GM21528 (cell line): Measurements from ENCODE around the gene SPECC1L.

Source experiments
- ATAC-seq: cut with Tn5 transposase; IDR thresholded peaks from one replicate; pipeline ENCODE4 v1.9.1; 2021; ENCODE audit warnings: mild to moderate bottlenecking, moderate library complexity; ENCODE audit not compliant: unreplicated experiment, low FRiP score

SPECC1L gene

DNA sequence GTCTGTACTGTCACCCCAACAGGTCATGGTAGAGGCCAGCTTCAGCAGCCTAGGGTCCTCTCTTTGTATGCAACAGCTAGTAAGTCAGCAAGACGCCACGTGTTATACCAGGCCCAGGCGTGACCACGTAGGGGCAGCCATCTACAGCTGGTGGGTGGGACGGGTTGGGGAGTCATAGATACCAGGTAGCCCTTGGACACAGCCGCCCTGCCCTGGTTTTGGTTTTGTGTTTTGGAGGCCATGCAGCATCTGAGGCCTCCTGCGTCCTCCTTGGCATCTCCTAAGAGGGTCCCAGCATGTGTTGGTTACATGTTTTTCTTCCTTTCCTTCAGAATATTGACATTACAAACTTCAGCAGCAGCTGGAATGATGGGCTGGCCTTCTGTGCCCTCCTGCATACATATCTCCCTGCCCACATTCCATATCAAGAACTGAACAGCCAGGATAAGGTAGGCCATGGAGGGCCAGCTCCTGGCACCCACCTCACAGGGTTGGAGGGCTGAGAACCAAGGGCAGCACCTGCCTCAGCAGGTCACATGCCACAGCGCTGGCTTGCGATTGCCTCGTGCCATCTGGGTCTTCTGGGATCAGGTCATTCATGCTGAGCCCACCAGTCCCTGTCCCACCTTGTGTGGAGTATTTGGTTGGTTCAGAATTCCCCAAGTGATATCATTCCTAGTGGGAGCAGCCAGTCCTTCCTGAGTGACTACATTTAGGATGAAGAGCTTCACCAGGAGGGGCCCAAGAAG is 140.8 kb downstream of the SPECC1L start:
- no peak for ATAC-seq

DNA sequence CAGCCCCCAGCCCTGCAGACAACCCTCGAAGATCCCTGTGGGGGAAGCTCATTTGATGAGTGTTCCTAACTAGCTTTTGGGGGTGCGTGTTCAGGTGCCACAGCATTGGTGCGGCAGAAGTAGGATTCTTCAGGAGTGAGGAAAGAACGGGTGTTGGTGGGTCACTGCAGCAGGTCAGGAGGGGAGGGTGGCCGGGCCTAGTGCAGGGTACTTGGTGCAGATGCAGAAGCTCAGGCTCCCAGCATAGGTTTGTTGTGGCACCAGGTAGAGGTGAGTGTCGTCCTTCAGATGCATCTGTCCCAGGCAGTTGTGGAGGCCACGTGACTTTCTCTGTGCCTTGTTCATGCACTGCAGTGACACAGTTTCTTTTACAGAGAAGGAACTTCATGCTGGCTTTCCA is 141.6 kb downstream of the SPECC1L start:
- no peak for ATAC-seq

DNA sequence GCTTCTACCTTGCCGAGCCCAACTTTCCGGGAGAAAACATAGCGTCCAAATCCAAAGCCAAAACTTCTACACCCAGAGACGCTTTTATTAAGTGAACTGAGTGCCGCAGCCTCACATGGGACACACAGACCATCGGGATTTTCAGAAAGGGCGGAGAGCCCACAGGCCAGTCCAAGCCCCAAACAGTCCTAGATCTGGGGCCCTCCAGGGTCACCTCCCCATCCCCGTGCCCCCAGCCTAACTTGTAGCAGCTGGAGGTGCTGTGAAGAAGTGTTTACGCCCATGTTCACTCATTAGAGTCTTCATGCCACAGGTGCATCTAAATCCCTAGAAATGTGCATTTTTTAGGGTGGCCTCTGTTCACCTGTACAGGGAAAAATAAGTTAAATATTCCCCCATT is 142.6 kb downstream of the SPECC1L start:
- no peak for ATAC-seq

DNA sequence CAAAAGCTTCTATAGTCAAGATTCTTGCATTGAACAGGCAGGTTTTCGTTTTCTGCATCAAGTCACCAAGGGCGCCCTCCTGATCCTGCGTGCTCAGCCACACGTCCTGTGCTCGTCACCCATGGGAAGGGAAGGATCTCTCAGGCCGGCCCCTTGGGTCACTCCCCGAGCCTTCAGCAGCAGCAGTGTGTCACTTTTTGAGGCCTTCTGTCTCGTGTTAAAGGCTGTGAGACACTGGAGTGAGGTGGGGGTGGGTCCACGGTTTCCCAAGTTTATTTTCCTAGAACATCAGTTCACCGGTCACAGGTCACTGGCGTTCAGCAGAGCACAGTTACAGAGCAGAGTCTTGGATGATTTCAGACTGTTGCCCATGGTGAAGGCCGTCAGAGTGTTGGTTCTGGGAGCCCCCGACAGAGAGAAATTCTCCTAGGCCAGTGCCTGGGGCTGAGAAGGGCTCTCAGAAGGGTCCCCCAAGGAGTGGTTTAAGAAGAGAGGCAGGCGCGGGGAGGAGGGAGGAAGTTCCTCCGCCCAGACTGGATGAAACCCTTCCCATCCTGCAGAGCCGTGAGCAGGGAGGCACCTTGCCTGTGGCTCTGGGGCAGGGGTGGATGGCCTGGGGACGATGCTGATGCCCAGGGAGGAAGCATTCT is 143.2 kb downstream of the SPECC1L start:
- no peak for ATAC-seq

DNA sequence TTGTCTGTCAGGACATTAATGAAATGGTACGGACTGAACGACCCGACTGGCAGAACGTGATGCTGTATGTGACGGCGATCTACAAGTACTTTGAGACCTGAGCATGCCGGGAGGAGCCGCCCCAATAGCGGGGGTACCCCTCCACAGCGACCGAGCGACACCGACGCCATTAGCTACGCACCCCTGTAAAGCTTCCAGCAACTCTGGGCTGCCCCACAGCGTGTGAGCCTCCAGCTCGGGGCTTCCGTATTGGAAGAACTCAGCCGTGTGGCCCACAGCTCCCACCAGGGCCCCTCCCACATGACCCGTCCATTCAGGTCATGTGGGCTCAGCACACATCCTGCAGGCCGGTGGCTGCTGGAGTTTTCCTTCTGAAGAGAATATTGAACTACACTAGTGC is 143.9 kb downstream of the SPECC1L start:
- no peak for ATAC-seq

DNA sequence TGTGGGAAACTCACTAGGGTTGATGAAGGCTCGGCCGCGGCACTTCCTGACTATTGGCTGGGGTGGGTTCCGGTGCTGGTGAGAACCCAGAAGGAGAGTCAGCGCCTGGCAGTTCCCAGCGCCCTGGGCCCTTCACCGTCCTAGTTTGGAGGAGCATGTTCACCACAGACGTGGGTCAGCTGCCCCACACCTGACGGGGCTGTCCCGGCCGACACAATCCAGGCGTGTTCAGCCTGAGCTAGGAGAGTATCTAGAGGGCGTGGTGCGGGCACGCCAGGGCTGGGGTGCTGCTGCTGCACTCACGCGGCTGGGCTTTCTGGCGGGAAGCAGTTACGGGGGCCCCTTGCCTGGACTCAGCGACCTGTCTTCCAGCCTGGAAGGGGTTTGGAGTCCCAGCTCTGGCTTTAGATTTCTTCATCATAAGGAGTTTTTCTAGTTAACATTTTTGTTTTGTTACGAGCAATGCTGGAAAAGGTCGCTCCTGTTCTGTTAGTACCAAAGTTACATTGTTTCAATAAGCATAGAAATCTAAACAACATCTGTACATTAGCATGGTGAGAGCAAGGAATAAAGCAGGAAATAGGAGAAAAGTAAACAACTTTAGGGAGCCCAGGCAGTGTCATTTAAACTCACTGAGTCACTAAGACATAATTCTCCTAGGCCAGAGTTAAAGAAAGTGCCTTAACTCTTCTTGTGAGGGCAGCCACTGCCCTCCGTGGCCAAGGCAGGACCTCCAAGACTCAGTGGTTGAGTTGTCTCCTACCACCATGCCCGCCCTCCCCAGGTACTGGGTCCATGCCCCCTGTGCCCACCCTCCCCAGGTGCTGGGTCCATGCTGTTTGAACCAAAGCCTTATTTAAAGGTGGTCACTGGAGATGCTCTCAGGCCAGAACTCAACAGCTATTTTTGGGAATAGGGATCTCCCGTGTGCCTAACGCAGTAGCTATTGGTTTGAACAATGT is 144.6 kb downstream of the SPECC1L start:
- ATAC-seq = no peak

DNA sequence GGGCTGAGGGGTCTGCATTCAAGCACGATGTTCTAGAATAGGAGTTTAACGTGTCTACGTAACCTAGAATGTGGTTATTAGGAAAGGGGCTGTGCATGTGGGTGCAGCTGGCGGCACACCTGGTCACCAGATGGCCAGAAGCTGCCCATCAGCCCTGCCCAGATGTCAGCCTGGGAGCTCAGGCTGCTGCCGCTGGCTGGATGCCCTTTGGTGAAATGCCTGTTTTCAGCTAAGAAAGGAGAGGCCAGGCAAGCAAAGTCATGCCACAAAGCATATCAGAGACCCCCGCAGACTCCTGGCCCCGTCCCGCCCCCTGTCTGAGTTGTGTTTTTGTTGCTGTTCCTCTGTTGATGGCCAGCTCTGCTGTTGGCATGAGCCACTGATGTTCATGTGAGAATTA is 145.5 kb downstream of the SPECC1L start:
- no peak for ATAC-seq

DNA sequence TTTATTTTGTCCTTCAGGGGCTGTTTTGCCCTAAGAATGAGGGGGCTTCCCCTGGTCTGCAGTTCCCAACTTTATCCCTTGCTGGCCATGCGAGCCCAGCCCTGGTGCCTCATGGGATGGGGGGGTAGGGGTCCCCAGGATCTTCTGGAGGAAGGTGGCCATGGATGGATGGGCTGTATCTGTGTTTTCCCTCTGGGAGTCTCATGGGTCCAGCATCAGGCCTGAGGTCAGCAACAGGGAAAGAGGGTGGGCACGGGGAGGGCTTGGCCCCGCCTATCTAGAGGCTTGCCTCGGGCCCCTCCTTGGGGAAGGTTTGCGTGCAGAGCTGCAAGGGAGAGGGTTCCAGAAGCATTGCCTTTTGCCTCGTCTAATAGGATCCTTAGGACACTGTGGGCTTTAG is 146.0 kb downstream of the SPECC1L start:
- ATAC-seq = no peak

DNA sequence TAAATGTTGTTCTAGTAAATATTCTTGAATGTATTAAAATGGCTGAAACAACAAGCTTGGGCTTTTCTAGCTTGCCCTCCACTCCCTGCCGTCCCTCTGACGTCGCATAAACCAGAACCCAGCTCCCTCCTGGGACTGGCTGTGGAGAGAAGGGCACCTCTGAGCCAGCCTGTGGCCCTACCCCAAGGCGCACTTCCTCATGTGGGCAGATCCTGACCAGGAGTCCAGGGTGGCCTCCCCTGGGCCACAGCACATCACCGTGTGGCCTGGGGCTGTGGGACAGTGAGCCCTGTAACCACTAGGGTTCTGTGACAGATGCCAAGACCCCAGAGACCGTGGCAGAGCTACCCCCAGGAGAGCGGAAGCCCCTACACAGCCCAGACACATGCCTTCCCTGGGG is 146.6 kb downstream of the SPECC1L start:
- no peak for ATAC-seq

DNA sequence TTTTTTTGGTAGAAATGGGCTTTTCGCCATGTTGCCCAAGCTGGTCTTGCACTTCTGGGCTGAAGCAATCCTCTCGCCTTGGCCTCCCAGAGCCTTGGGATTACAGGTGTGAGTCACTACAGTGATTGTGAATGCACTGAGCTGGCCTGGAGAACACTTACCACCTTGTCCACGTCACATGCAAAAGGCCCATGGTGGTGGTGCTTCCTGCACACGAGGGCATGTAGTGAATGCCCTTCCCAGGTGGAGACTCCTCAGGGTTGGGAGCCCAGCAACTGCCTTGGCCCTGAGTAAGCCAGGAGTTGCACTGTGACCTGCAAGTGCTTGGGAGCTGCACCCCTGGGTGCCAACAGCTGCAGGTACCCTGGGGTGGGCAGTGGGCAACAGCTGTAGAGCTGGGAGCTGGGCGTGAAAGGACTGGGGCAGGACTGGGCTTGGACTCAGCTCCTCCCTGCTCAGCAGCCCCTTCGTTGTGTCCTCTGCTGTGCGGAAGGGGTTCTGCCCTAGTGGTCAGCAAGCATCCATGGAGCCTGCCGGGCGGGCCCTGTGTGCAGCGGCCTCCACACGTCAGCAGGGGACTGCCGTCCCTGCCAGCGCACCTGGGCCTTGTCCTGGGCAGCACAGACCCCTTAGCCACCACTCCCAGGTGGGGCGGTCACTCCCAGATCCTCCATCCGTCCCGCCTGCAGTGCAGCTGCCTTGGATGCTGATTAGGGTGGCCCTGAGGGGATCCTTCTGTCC is 147.4 kb downstream of the SPECC1L start:
- no peak for ATAC-seq

DNA sequence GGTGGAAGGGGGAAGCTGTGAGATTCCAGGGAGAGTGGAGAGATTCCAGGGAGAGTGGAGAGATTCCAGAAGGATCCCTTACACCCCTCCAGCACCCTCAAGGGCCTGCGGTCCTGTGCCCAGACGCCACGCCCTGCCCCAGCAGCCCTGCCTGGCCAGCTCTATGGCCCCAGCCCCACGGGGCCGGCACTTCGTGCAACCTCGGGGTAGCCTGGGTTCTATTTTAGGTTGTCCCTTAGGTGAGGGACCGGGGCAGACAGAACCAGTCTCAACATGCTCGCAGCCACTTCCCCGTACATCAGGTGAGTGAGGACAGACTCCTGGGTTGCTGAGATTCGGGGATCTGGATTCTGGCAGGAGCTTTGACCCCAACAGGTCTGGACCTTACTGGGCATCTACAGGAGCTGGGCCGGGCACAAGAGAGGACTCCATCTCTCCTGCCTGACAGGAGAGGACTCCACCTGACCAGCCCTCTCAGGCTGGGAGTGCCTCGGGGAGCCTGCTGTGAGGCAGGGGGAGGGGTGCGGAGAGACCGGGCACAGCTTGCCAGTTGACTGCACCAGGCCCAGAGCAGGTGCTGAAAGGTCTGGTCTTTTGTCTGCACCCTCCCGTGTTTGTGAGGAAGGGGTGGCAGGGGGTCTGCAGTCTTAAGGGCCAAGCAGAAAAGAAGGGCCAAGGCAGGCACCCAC is 148.3 kb downstream of the SPECC1L start:
- ATAC-seq = no peak

DNA sequence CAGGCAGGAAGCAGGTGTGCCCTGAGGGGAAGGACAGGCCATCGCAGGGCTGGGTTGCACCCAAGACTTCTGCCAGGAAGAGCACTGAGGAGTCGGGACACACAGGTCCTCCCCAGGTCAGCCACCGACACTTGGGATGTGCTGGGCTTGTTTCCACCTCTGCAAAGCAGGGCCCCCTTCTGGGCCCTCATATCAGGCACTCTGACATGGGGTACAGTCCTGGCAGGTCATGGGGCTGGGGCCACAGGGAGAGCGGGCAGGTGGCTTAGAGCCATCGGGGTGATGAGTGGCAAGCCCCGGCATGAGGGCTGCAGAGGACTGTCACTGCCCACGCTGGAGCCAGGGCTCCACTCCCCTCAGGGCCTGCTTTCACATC is 148.8 kb downstream of the SPECC1L start:
- no peak for ATAC-seq

DNA sequence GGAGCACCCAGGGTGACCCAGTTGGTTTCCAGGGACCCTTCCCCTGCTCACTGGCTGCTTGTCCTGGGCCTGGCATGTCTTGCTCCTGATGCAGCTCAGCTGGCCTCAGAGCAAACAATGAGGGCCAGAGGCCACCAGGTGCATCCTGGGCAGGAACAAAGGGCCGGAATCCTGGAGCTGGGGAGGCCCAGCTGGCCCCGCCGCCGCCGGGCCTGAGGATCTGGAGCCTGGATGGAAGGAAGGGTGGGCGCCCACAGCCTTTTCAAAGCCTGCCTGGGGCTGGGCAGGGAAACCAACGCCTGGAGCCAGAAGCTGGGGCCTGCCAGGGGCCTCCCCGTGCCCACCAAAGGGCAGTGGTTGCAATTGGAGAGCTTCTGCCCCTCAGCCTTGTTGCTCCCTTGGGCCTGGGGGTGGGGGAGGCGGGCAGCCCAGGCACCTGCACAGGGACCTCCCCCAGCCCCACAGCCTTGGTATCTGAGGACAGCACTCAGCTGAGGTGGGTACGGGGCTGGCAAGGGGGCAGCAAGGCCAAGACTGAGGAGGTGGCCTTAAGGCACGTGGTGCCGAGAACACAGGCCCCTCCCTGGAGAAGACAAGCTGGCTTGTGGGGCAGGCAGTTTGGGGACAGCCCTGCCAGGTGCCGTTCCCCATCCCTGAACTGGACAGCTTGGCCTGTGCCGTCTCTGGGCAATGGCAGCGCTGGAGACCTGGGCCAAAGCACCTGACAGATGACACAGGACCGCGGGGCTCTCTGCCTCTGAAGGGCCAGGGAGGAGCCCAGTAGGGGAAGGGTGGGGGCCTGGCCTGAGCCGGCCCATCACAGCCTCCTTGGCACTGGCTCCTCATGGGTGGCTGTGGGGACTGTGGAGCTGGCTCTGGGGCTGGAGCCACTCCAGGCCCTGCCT is 149.7 kb downstream of the SPECC1L start:
- ATAC-seq = no peak

DNA sequence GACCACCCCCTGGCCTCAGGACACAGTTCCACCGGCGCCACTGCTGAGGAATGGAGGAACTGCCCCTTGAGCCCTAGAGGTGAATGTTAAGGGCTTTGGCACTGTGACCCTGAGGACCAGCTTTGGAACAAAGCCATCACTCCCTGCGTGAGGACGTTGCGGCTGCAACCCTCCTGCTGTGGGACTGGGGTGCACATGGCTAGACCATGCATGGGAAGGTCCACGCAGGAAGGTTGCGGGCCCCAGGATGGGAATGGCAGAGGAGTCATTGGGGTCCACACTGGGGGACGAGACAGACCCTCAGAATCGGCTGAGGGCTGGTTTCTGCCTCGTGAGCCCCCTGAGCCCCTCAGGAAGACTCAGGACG is 150.3 kb downstream of the SPECC1L start:
- ATAC-seq = no peak

DNA sequence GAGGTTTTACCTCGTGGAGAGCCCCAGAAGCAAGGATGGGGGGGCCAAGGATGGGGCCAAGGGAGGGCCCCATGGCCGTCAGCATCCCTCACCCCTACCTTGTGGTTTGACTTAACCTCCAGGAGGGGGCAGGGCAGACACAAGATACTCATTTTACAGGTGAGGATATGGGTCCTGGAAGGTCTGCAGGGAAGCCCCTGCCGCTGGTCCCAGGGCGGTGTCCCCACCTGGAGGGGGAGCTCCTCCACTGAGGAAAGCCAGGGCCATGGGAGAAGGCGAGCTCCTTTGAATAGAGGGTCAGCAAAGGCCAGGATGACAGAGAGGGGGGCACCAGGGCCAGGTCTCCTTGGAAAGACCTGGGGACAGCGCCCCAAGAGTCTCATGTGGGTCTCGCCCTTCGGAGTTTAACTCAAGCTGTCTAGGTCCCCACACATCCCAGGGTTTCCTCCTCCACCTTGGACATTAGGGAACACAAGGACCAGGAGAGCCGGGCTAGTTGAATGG is 150.8 kb downstream of the SPECC1L start:
- no peak for ATAC-seq

DNA sequence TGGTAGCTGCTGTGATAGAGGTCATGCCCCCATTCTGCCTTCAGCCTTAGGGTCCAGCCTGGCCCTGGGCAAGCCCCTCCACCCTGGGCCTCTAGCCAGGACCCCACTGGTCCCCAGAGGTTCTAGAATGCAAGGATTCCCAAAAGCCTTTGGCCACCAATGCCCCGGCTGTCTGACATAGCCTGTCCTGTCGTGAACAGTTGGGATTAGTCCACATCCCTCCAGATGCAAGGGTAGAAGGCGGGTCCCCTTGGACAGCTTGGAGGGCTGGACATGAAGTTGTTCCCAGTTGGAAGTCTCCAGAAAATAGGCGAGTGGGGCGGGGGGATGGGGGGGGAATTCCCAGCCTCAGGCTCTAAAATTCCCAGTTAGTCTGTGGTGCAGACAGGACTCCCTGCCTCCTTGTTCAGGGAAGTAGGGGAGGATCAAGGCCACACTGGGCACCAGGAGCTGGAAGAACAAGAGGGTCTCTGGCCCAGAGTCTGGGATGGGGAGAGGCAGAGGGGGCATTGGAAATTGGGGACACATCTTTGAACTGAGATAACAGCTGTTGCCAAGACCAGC is 151.6 kb downstream of the SPECC1L start:
- no peak for ATAC-seq

DNA sequence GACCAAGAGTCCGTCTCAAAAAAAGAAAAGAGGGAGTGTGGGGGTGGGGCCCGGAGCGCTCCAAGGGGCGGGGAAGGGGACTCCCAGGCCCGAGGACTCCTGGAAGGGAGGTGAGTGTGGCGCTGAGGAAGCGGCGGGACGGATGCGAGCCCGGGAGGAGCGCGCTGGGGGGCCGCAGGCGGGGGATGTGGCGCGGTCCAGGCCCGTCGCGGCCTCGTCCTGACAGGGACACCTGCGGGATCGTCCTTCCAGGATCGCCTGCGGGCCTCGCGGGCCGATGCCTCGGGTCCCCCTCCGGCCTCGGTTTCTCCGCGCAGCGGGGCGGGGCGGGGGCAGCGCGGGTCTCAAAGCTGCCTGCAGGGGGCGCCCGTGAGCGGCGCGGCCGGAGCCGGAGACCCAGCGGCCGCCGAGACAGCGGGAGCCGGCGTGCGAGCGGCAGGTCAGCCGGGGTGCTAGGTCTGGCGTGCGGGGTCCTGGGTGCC is 152.9 kb downstream of the SPECC1L start:
- ATAC-seq = no peak
